PC-3 (cell line): ENCODE results near the gene ARPC5.

Experiments used
- CTCF ChIP-seq: fragments of 300-600 bp; sonication (generic); conservative IDR thresholded peaks from 2 replicates; pipeline ENCODE4 v1.5.1; 2017; ENCODE audit warnings: antibody characterized with exemption, low read depth, mild to moderate bottlenecking, low read length
- EZH2 ChIP-seq: fragments of 300-600 bp; sonication (generic); IDR thresholded peaks from one replicate; pipeline ENCODE4 v1.6.1; 2017; ENCODE audit warnings: antibody characterized with exemption, mild to moderate bottlenecking, low read length; ENCODE audit not compliant: unreplicated experiment

DNA sequence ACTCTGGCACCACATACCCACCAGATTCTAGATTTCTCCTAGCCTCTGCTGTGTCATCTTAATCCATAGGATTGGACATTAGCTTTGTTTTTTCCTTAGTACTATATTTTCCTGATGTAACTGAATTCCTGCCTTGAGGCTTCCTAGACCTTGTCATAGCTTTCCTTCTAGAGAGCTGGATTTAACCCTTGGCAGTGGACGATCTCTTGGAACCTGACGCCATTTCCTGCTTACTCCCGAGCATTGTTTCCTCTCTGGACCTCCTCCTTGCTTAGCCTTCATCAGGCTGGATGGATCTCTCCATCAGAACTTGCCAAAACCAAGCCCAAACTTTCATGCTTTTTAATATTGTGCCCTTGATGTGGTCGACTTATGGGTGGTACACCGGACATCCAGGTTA is 16.0 kb upstream of the ARPC5 start:
- TF ChIP-seq CTCF = no peak
- no peak for TF ChIP-seq EZH2
